DOHH2 (cell line): ENCODE measurements around the gene NME7.

Source experiments
- CTCF ChIP-seq: fragments of 200-600 bp; sonication (generic); IDR thresholded peaks from one replicate; pipeline ENCODE4 v1.5.1; 2014; ENCODE audit warnings: antibody characterized with exemption, mild to moderate bottlenecking, low read depth, low read length; ENCODE audit not compliant: poor library complexity, severe bottlenecking
- EZH2phosphoT487 ChIP-seq: fragments of 200-600 bp; sonication (generic); IDR thresholded peaks from 2 replicates; pipeline ENCODE4 v1.6.1; 2017; ENCODE audit warnings: borderline replicate concordance, mild to moderate bottlenecking, antibody characterized with exemption, low read length, moderate library complexity, mixed read lengths

GRCh38 chr1:169340882-169341281, 26.7 kb downstream of the NME7 start:
- TF ChIP-seq CTCF (no peak), EZH2phosphoT487 (no peak)
